GM23248 (cell line): Measurements from ENCODE around the gene SSTR5.

Experiments used
- EZH2 ChIP-seq: fragments of 200-600 bp; sonication (generic); IDR thresholded peaks from 2 replicates; pipeline ENCODE4 v1.6.1; 2018; ENCODE audit warnings: antibody characterized with exemption, mild to moderate bottlenecking; ENCODE audit not compliant: insufficient read depth, poor library complexity, severe bottlenecking
- EZH2phosphoT487 ChIP-seq: fragments of 200-600 bp; sonication (generic); IDR thresholded peaks from 2 replicates; pipeline ENCODE4 v1.6.1; 2018; ENCODE audit warnings: antibody characterized with exemption, moderate library complexity, mild to moderate bottlenecking, low read depth; ENCODE audit not compliant: insufficient read depth

DNA sequence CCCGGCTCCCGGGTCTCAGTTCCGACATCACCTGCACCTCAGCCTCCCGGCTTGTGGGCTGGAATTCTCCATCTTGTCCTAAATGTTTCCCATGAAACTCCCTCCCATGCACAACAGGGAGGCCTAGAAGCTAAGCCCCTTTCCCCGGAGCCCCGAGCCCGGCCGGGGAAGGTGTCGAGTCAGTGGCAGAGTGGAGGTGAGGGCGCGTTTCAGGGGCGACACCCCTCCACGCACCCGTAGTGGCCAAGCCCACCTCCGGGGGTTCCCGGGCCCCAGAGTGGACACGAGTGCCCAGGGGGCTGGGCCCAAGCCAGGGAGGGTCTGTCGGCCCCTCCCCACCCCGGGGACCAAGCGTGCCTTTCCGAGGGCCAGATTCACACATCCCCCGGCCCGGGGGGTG is 48.5 kb downstream of the SSTR5 start:
- TF ChIP-seq EZH2 (no peak), EZH2phosphoT487 (no peak)
